Measurements from ENCODE around the gene SOD1.

SOD1 gene

GRCh38 chr21:31656199-31657095 is 3.0 kb upstream of the SOD1 start:
- no peak overlapping the region for H3K4ac ChIP-seq (ENCODE audit: low read depth, low read length)
- H3K79me1 ChIP-seq (ENCODE audit: low read length), result no peaks in the 10 kb centered on the region
- no peak overlapping the region for H3K4me3 ChIP-seq (ENCODE audit: low read length)
- no peak for DNase-seq
- H3K4me2 ChIP-seq (ENCODE audit: low read length), result no peak overlapping the region
- no peaks in the 10 kb centered on the region for H3K27me3 ChIP-seq (ENCODE audit: insufficient read depth, low read length, poor library complexity)
- H2BK5ac ChIP-seq (ENCODE audit: low read length), result no peak overlapping the region
- H3K18ac ChIP-seq (ENCODE audit: low read length), result no peak overlapping the region
- peaks cover 13% of the 10 kb centered on the region for H3K79me2 ChIP-seq (ENCODE audit: control insufficient read depth, insufficient read depth, low read length)
- H4K5ac ChIP-seq (ENCODE audit: low read length), result no peak overlapping the region
- no peak overlapping the region for H3K9ac ChIP-seq (ENCODE audit: low read length)
- WGBS (ENCODE audit: extremely low coverage, insufficient coverage, low lambda C conversion rate), result no CpG with 5 or more reads among the region's 13 CpGs
- no peak overlapping the region for H2AK5ac ChIP-seq (ENCODE audit: low read length)
- H3K36me3 ChIP-seq (ENCODE audit: control insufficient read depth, insufficient read depth, low read length), result no peaks in the 10 kb centered on the region
- peaks cover 1% of the 10 kb centered on the region for H3K4me1 ChIP-seq (ENCODE audit: control insufficient read depth, low read depth, low read length)
- no peak overlapping the region for H2BK120ac ChIP-seq (ENCODE audit: low read depth, low read length)
- H3K27ac ChIP-seq (ENCODE audit: low read depth, low read length), result no peak overlapping the region
- H3K56ac ChIP-seq (ENCODE audit: low read length), result no peak overlapping the region
- no peak overlapping the region for H4K8ac ChIP-seq (ENCODE audit: low read depth, low read length)
- H3K23ac ChIP-seq (ENCODE audit: low read length), result no peak overlapping the region
- no peak overlapping the region for H2BK15ac ChIP-seq (replicated peaks; ENCODE audit: low read depth)

GRCh38 chr21:31658053-31658452 is 1.4 kb upstream of the SOD1 start:
- H3K9ac ChIP-seq (ENCODE audit: low read length), result no peak overlapping the region
- no peak overlapping the region for H3K4me3 ChIP-seq (ENCODE audit: low read length)
- H2BK120ac ChIP-seq (ENCODE audit: low read depth, low read length), result no peak overlapping the region
- no peak overlapping the region for H3K27ac ChIP-seq (ENCODE audit: low read depth, low read length)
- peaks cover 4% of the 10 kb centered on the region for H3K79me1 ChIP-seq (ENCODE audit: low read length)
- H3K4ac ChIP-seq (ENCODE audit: low read depth, low read length), result no peak overlapping the region
- H4K8ac ChIP-seq (ENCODE audit: low read depth, low read length), result no peak overlapping the region
- WGBS (ENCODE audit: extremely low coverage, insufficient coverage, low lambda C conversion rate), result 100% methylated on average over 1 of the region's 9 CpGs
- peaks cover 26% of the 10 kb centered on the region for H3K79me2 ChIP-seq (ENCODE audit: control insufficient read depth, insufficient read depth, low read length)
- H3K23ac ChIP-seq (ENCODE audit: low read length), result no peak overlapping the region
- peaks cover 1% of the 10 kb centered on the region for H3K4me1 ChIP-seq (ENCODE audit: control insufficient read depth, low read depth, low read length)
- H3K27me3 ChIP-seq (ENCODE audit: insufficient read depth, low read length, poor library complexity), result no peaks in the 10 kb centered on the region
- H3K56ac ChIP-seq (ENCODE audit: low read length), result no peak overlapping the region
- no peak overlapping the region for H2BK5ac ChIP-seq (ENCODE audit: low read length)
- no peak overlapping the region for H2AK5ac ChIP-seq (ENCODE audit: low read length)
- no peaks in the 10 kb centered on the region for H3K36me3 ChIP-seq (ENCODE audit: control insufficient read depth, insufficient read depth, low read length)
- no peak overlapping the region for H3K18ac ChIP-seq (ENCODE audit: low read length)
- no peak for DNase-seq
- H2BK15ac ChIP-seq (replicated peaks; ENCODE audit: low read depth), result no peak overlapping the region
- H3K4me2 ChIP-seq (ENCODE audit: low read length), result no peak overlapping the region
- H4K5ac ChIP-seq (ENCODE audit: low read length), result no peak overlapping the region

GRCh38 chr21:31659286-31659535 is 282 bp upstream of the SOD1 start:
- Histone ChIP-seq H3K27ac (ENCODE audit: low read depth, low read length) (no peak overlapping the region), H3K23ac (ENCODE audit: low read length) (no peak overlapping the region), H2BK15ac (replicated peaks; ENCODE audit: low read depth) (no peak overlapping the region), H3K4me3 (ENCODE audit: low read length) (no peak overlapping the region), H2AK5ac (ENCODE audit: low read length) (no peak overlapping the region), H4K8ac (ENCODE audit: low read depth, low read length) (no peak overlapping the region), H3K36me3 (ENCODE audit: control insufficient read depth, insufficient read depth, low read length) (no peaks in the 10 kb centered on the region), H4K5ac (ENCODE audit: low read length) (no peak overlapping the region), H3K4me1 (ENCODE audit: control insufficient read depth, low read depth, low read length) (peaks cover 1% of the 10 kb centered on the region), H3K9ac (ENCODE audit: low read length) (peak overlapping the region; percentile 37), H3K79me2 (ENCODE audit: control insufficient read depth, insufficient read depth, low read length) (peaks cover 33% of the 10 kb centered on the region), H3K4ac (ENCODE audit: low read depth, low read length) (no peak overlapping the region), H3K27me3 (ENCODE audit: insufficient read depth, low read length, poor library complexity) (no peaks in the 10 kb centered on the region), H3K4me2 (ENCODE audit: low read length) (peak overlapping the region; percentile 29), H3K56ac (ENCODE audit: low read length) (peak overlapping the region; percentile 52), H3K18ac (ENCODE audit: low read length) (no peak overlapping the region), H2BK120ac (ENCODE audit: low read depth, low read length) (no peak overlapping the region), H2BK5ac (ENCODE audit: low read length) (no peak overlapping the region), H3K79me1 (ENCODE audit: low read length) (peaks cover 10% of the 10 kb centered on the region)
- no CpG with 5 or more reads among the region's 18 CpGs for WGBS (ENCODE audit: extremely low coverage, insufficient coverage, low lambda C conversion rate)
- DNase-seq, result no peak

- no CpG with 5 or more reads among the region's 12 CpGs for WGBS (ENCODE audit: extremely low coverage, insufficient coverage, low lambda C conversion rate)
- H4K8ac ChIP-seq (ENCODE audit: low read depth, low read length), result no peak overlapping the region
- no peak overlapping the region for H4K5ac ChIP-seq (ENCODE audit: low read length)
- H3K4ac ChIP-seq (ENCODE audit: low read depth, low read length), result no peak overlapping the region
- H3K9ac ChIP-seq (ENCODE audit: low read length), result peak overlapping the region; percentile 98
- peaks cover 34% of the 10 kb centered on the region for H3K79me2 ChIP-seq (ENCODE audit: control insufficient read depth, insufficient read depth, low read length)
- H3K79me1 ChIP-seq (ENCODE audit: low read length), result peaks cover 10% of the 10 kb centered on the region
- DNase-seq, result peak; percentile 54
- H2BK5ac ChIP-seq (ENCODE audit: low read length), result no peak overlapping the region
- no peak overlapping the region for H2AK5ac ChIP-seq (ENCODE audit: low read length)
- H3K4me1 ChIP-seq (ENCODE audit: control insufficient read depth, low read depth, low read length), result peaks cover 1% of the 10 kb centered on the region
- H3K4me2 ChIP-seq (ENCODE audit: low read length), result peak overlapping the region; percentile 45
- H3K27ac ChIP-seq (ENCODE audit: low read depth, low read length), result no peak overlapping the region
- no peak overlapping the region for H2BK120ac ChIP-seq (ENCODE audit: low read depth, low read length)
- H3K56ac ChIP-seq (ENCODE audit: low read length), result peak overlapping the region; percentile 99
- peak overlapping the region; percentile 96 for H3K4me3 ChIP-seq (ENCODE audit: low read length)
- H3K18ac ChIP-seq (ENCODE audit: low read length), result peak overlapping the region; percentile 68
- H3K27me3 ChIP-seq (ENCODE audit: insufficient read depth, low read length, poor library complexity), result no peaks in the 10 kb centered on the region
- H3K36me3 ChIP-seq (ENCODE audit: control insufficient read depth, insufficient read depth, low read length), result no peaks in the 10 kb centered on the region
- H2BK15ac ChIP-seq (replicated peaks; ENCODE audit: low read depth), result no peak overlapping the region
- no peak overlapping the region for H3K23ac ChIP-seq (ENCODE audit: low read length)
These were observed 719 bp downstream of the SOD1 start for GRCh38 chr21:31660259-31660565.

- DNase-seq, result no peak
- Histone ChIP-seq H3K27ac (ENCODE audit: low read depth, low read length) (no peak overlapping the region), H3K79me1 (ENCODE audit: low read length) (peaks cover 13% of the 10 kb centered on the region), H3K4me2 (ENCODE audit: low read length) (peak overlapping the region; percentile 45), H4K5ac (ENCODE audit: low read length) (no peak overlapping the region), H3K18ac (ENCODE audit: low read length) (no peak overlapping the region), H3K9ac (ENCODE audit: low read length) (peak overlapping the region; percentile 98), H3K79me2 (ENCODE audit: control insufficient read depth, insufficient read depth, low read length) (peaks cover 38% of the 10 kb centered on the region), H3K23ac (ENCODE audit: low read length) (no peak overlapping the region), H3K56ac (ENCODE audit: low read length) (peak overlapping the region; percentile 99), H2AK5ac (ENCODE audit: low read length) (no peak overlapping the region), H4K8ac (ENCODE audit: low read depth, low read length) (no peak overlapping the region), H3K4me1 (ENCODE audit: control insufficient read depth, low read depth, low read length) (peaks cover 1% of the 10 kb centered on the region), H2BK5ac (ENCODE audit: low read length) (no peak overlapping the region), H3K36me3 (ENCODE audit: control insufficient read depth, insufficient read depth, low read length) (no peaks in the 10 kb centered on the region), H3K27me3 (ENCODE audit: insufficient read depth, low read length, poor library complexity) (no peaks in the 10 kb centered on the region), H3K4me3 (ENCODE audit: low read length) (peak overlapping the region; percentile 96), H2BK120ac (ENCODE audit: low read depth, low read length) (no peak overlapping the region), H3K4ac (ENCODE audit: low read depth, low read length) (no peak overlapping the region), H2BK15ac (replicated peaks; ENCODE audit: low read depth) (no peak overlapping the region)
- WGBS (ENCODE audit: extremely low coverage, insufficient coverage, low lambda C conversion rate), result no CpG with 5 or more reads among the region's 8 CpGs
These were observed 1.1 kb downstream of the SOD1 start for GRCh38 chr21:31660591-31660990.

Data from mesendoderm (in vitro differentiated cells).